H1 (cell line): ENCODE results near the gene HINT3. TPM values are rescaled to one million over a fixed set of nuclear protein-coding genes. Genes with fewer than 3 reads are reported as not detected.

ENCODE experiments used
- BRCA1 ChIP-seq: IDR thresholded peaks from 2 replicates; pipeline ENCODE4 v1.6.1; 2012; ENCODE audit warnings: low read depth, low read length, improper control_type of control experiment
- CHD7 ChIP-seq: fragments of 300-600 bp; sonication (generic); IDR thresholded peaks from 2 replicates; pipeline ENCODE4 v1.7.1; 2012; ENCODE audit warnings: low read length, moderate library complexity, mild to moderate bottlenecking, inconsistent platforms; ENCODE audit not compliant: insufficient replicate concordance
- EZH2 ChIP-seq: fragments of 200-600 bp; sonication (generic); IDR thresholded peaks from 2 replicates; pipeline ENCODE4 v1.7.1; 2012; ENCODE audit warnings: low read depth, mild to moderate bottlenecking, moderate library complexity, low read length, inconsistent platforms; ENCODE audit not compliant: severe bottlenecking
- HDAC2 ChIP-seq, 2 experiments: fragments of 300-600 bp in 1 of 2; sonication (generic) in 1 of 2; IDR thresholded peaks; 2 replicates each; pipeline ENCODE4 v1.6.1; 2011 to 2012; ENCODE audit warnings: low read depth in 2 of 2, low read length in 2 of 2, mild to moderate bottlenecking in 2 of 2, moderate library complexity in 2 of 2, borderline replicate concordance in 1 of 2, inconsistent platforms in 1 of 2
- SRF ChIP-seq: IDR thresholded peaks from 2 replicates; pipeline ENCODE4 v1.6.1; 2011; ENCODE audit warnings: mild to moderate bottlenecking, low read depth, low read length, moderate library complexity
- TCF12 ChIP-seq: IDR thresholded peaks from 2 replicates; pipeline ENCODE4 v1.6.1; 2011; ENCODE audit warnings: low read depth, mild to moderate bottlenecking, low read length
- ZNF274 ChIP-seq: IDR thresholded peaks from 2 replicates; pipeline ENCODE4 v1.7.0; 2012; ENCODE audit warnings: low read length, borderline replicate concordance; ENCODE audit errors: extremely low read depth
- polyA plus RNA-seq, 7 experiments: library from polyadenylated mRNA; depleted of rRNA in 3 of 7; stranded (reverse) in 5 of 7; unstranded in 2 of 7; fragments of >200 nt in 5 of 7; fragments of 200-250 nt in 2 of 7; gene quantifications; 1 replicate in 5 of 7; 2 replicates in 1 of 7; 4 replicates in 1 of 7; pipeline versions ENCODE4 v1.2.1 to v1.2.3, GENCODE V29; 2011 to 2013; ENCODE audit warnings: missing spikeins in 2 of 7, mixed read lengths in 2 of 7
- total RNA-seq: library from RNA; stranded (reverse); fragmentation: NEBNext Ultra II Directional; extraction: Animal tissue kit (Norgen Biotek cat#: 25700); gene quantifications from 2 replicates; pipeline ENCODE4 v1.2.1, GENCODE V29; 2021

Gene HINT3
- total and polyA plus RNA-seq, 2 of the 8 experiments (the other 6 are each of a cell fraction or from before 2014, with no cell fraction given) = 1.2 to 7.8 TPM

- TF ChIP-seq CHD7 (no peak), HDAC2 (IDR thresholded peaks at IDR 0.05; ENCODE audit: borderline replicate concordance in 1 of 2, low read depth in 2 of 2, low read length in 2 of 2) (no peak), EZH2 (no peak), ZNF274 (no peak), TCF12 (no peak), SRF (no peak), BRCA1 (no peak)
Measured at GRCh38 chr6:125966569-125966968, 10.0 kb downstream of the HINT3 start (continued).
